Mesothelial cell of epicardium (in vitro differentiated cells): Measurements from ENCODE around the gene APPL1. TPM values are rescaled to one million over a fixed set of nuclear protein-coding genes. Genes with fewer than 3 reads are reported as not detected.

Source experiments
- DNase-seq, 2 experiments: peaks; one replicate each; pipeline ENCODE4 v3.0.0; 2021; ENCODE audit warnings: low spot score in 2 of 2; ENCODE audit not compliant: unreplicated experiment in 2 of 2
- H3K27ac Mint-ChIP-seq: 2 replicates; pipeline ENCODE4 v1.8.0; 2021; ENCODE audit warnings: mixed read lengths
- H3K27me3 Mint-ChIP-seq: 2 replicates; pipeline ENCODE4 v1.8.0; 2021; ENCODE audit warnings: low read depth, mixed read lengths
- H3K36me3 Mint-ChIP-seq: 2 replicates; pipeline ENCODE4 v1.8.0; 2021; ENCODE audit warnings: mixed read lengths
- H3K4me1 Mint-ChIP-seq: 2 replicates; pipeline ENCODE4 v1.8.0; 2021; ENCODE audit warnings: mixed read lengths
- H3K4me3 Mint-ChIP-seq: 2 replicates; pipeline ENCODE4 v1.8.0; 2021; ENCODE audit warnings: mild to moderate bottlenecking, moderate library complexity, mixed read lengths
- H3K9me3 Mint-ChIP-seq: 2 replicates; pipeline ENCODE4 v1.8.0; 2021; ENCODE audit warnings: mixed read lengths
- CTCF ChIP-seq: fragments of 200-600 bp; sonication (generic); IDR thresholded peaks from one replicate; pipeline ENCODE4 v1.5.0; 2021; ENCODE audit warnings: antibody characterized with exemption; ENCODE audit not compliant: unreplicated experiment
- total RNA-seq: library from RNA; stranded (reverse); gene quantifications from 3 replicates; pipeline ENCODE4 v1.2.1, GENCODE V29; 2021

APPL1 gene
- total RNA-seq = 38.6 to 42.0 TPM (median 41.8 TPM) in 3 replicates

- Mint-ChIP-seq H3K36me3 (no peaks in the 10 kb centered on the region), H3K9me3 (no peaks in the 10 kb centered on the region), H3K27ac (peak within 1 kb of the TSS; percentile 95), H3K4me3 (peak within 1 kb of the TSS; percentile 92), H3K27me3 (no peaks in the 10 kb centered on the region), H3K4me1 (peaks cover 25% of the 10 kb centered on the region)
- peak; percentile 89 to 97 for DNase-seq
- TF ChIP-seq CTCF = no peak
These were observed at the start of gene APPL1 for GRCh38 chr3:57227204-57227929. Gene APPL1 (plus strand): TSS chr3:57227729. CDS start chr3:57227884, 155 bp downstream.

- Mint-ChIP-seq H3K4me3 (no peak overlapping the region), H3K9me3 (no peaks in the 10 kb centered on the region), H3K36me3 (no peaks in the 10 kb centered on the region), H3K27me3 (peaks cover 4% of the 10 kb centered on the region), H3K4me1 (peaks cover 8% of the 10 kb centered on the region), H3K27ac (no peak overlapping the region)
- DNase-seq = no peak
- TF ChIP-seq CTCF = no peak
These were observed 47.7 kb upstream of the APPL1 start for GRCh38 chr3:57179580-57180410.

- peaks cover under 1% of the 10 kb centered on the region for H3K27me3 Mint-ChIP-seq
- H3K36me3 Mint-ChIP-seq = no peaks in the 10 kb centered on the region
- H3K4me1 Mint-ChIP-seq = peaks cover 9% of the 10 kb centered on the region
- DNase-seq = no peak
- no peak overlapping the region for H3K4me3 Mint-ChIP-seq
- no peaks in the 10 kb centered on the region for H3K9me3 Mint-ChIP-seq
- H3K27ac Mint-ChIP-seq = no peak overlapping the region
- TF ChIP-seq CTCF = no peak
These were observed 43.0 kb upstream of the APPL1 start for GRCh38 chr3:57184526-57184925.

- no peak for DNase-seq
- H3K27me3 Mint-ChIP-seq = no peaks in the 10 kb centered on the region
- no peak for TF ChIP-seq CTCF
- no peaks in the 10 kb centered on the region for H3K9me3 Mint-ChIP-seq
- H3K27ac Mint-ChIP-seq = no peak overlapping the region
- H3K4me3 Mint-ChIP-seq = no peak overlapping the region
- H3K36me3 Mint-ChIP-seq = no peaks in the 10 kb centered on the region
- peaks cover 1% of the 10 kb centered on the region for H3K4me1 Mint-ChIP-seq
These were observed 35.5 kb upstream of the APPL1 start for GRCh38 chr3:57192028-57192427.

GRCh38 chr3:57194641-57195040, 32.9 kb upstream of the APPL1 start:
- DNase-seq = no peak
- TF ChIP-seq CTCF = no peak
- no peaks in the 10 kb centered on the region for H3K36me3 Mint-ChIP-seq
- no peaks in the 10 kb centered on the region for H3K27me3 Mint-ChIP-seq
- no peak overlapping the region for H3K4me3 Mint-ChIP-seq
- H3K9me3 Mint-ChIP-seq = no peaks in the 10 kb centered on the region
- H3K27ac Mint-ChIP-seq = no peak overlapping the region
- H3K4me1 Mint-ChIP-seq = peaks cover 1% of the 10 kb centered on the region
